Neural progenitor cell (in vitro differentiated cells): ENCODE results near the gene RAPGEF4.
A peak's percentile ranks its signal among the peaks of the same experiment; 100 is the strongest.

Source experiments
- CTCF ChIP-seq: fragments of 200-600 bp; sonication (generic); IDR thresholded peaks from 2 replicates; pipeline ENCODE4 v1.5.1; 2017; ENCODE audit warnings: antibody characterized with exemption, mild to moderate bottlenecking
- EZH2 ChIP-seq: fragments of 200-600 bp; sonication (generic); IDR thresholded peaks from 2 replicates; pipeline ENCODE4 v1.6.1; 2017; ENCODE audit warnings: antibody characterized with exemption, mild to moderate bottlenecking, moderate library complexity
- EZH2phosphoT487 ChIP-seq: fragments of 200-600 bp; sonication (generic); IDR thresholded peaks from 2 replicates; pipeline ENCODE4 v1.6.1; 2017; ENCODE audit warnings: antibody characterized with exemption

- no peak for TF ChIP-seq CTCF
- TF ChIP-seq EZH2: peak; percentile 79
- peak; percentile 80 for TF ChIP-seq EZH2phosphoT487
Observed at GRCh38 chr2:172736424-172737174, 954 bp downstream of the RAPGEF4 start.
